ENCODE measurements around the gene C19orf33.
"Not testable (repeated sequence)": the region's sequence is repeated elsewhere in the genome, so short reads cannot be mapped to it uniquely, and the experiment has no call there.

The C19orf33 gene

DNA sequence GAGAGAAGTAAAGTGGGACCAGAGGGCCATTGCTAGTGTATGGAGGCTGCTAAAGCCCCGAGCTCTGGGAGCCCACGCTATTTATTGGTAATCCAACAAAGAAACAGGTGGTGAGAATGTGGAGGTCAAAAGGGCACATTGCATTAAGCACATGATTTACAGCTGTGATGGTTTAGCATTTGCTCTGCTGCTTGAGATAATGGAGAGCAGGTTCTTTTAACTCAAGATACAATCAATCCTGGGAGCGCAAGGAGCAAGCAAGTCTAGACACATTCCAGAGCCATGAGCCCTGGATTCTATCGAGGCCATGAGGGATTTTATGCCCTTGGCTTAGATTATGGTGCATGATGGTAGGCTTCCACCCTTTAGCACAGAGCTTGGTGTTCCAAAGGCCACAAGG, 35.0 kb downstream of the C19orf33 start:
- H3K9me3 ChIP-seq (ENCODE audit: control insufficient read depth, insufficient read depth, low read length); H3K4me1 ChIP-seq (ENCODE audit: control insufficient read depth, insufficient read depth, low read length); H3K36me3 ChIP-seq (ENCODE audit: control insufficient read depth, insufficient read depth, low read length); H3K4me3 ChIP-seq (ENCODE audit: low read length); DNase-seq (ENCODE audit: low read depth, low spot score); H3K27ac ChIP-seq (ENCODE audit: low read length); H3K27me3 ChIP-seq (ENCODE audit: control insufficient read depth, insufficient read depth, low read length): not testable (repeated sequence)
- no CpG with 5 or more reads among the region's 4 CpGs for WGBS (ENCODE audit: insufficient coverage, insufficient read length)

- Histone ChIP-seq H3K9me3 (ENCODE audit: control insufficient read depth, insufficient read depth, low read length) (no peaks in the 10 kb centered on the region), H3K36me3 (ENCODE audit: control insufficient read depth, insufficient read depth, low read length) (no peaks in the 10 kb centered on the region), H3K27ac (ENCODE audit: low read length) (no peak overlapping the region), H3K4me1 (ENCODE audit: control insufficient read depth, insufficient read depth, low read length) (no peaks in the 10 kb centered on the region), H3K27me3 (ENCODE audit: control insufficient read depth, insufficient read depth, low read length) (no peaks in the 10 kb centered on the region), H3K4me3 (ENCODE audit: low read length) (no peak overlapping the region)
- WGBS (ENCODE audit: insufficient coverage, insufficient read length), result no CpG with 5 or more reads among the region's 2 CpGs
- no peak for DNase-seq (ENCODE audit: low read depth, low spot score)
Measured at GRCh38 chr19:38340927-38341326, 36.9 kb downstream of the C19orf33 start.

GRCh38 chr19:38346837-38347236, 42.8 kb downstream of the C19orf33 start:
- H3K27me3 ChIP-seq (ENCODE audit: control insufficient read depth, insufficient read depth, low read length), result no peaks in the 10 kb centered on the region
- no peak for DNase-seq (ENCODE audit: low read depth, low spot score)
- no peaks in the 10 kb centered on the region for H3K36me3 ChIP-seq (ENCODE audit: control insufficient read depth, insufficient read depth, low read length)
- H3K9me3 ChIP-seq (ENCODE audit: control insufficient read depth, insufficient read depth, low read length), result no peaks in the 10 kb centered on the region
- no peak overlapping the region for H3K27ac ChIP-seq (ENCODE audit: low read length)
- no peaks in the 10 kb centered on the region for H3K4me1 ChIP-seq (ENCODE audit: control insufficient read depth, insufficient read depth, low read length)
- no peak overlapping the region for H3K4me3 ChIP-seq (ENCODE audit: low read length)
- WGBS (ENCODE audit: insufficient coverage, insufficient read length), result no CpG with 5 or more reads among the region's 4 CpGs

DNA sequence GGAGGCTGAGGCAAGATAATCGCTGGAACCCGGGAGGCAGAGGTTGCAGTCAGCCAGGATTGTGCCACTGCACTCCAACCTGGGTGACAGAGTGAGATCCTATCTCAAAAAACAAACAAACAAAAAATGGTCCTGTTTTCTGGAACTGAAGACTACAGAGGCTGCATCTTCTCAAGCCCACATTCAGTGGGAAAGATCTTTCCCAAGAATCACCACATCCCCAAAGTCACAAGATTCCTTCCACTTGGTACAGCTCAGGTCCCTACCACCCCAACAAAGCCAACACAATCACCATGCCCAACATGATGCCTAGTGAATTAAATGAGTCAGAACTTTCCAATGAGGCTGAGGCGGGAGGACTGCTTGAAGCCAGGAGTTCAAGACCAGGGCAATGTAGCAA, 46.8 kb downstream of the C19orf33 start:
- Histone ChIP-seq H3K36me3 (ENCODE audit: control insufficient read depth, insufficient read depth, low read length) (no peaks in the 10 kb centered on the region), H3K9me3 (ENCODE audit: control insufficient read depth, insufficient read depth, low read length) (no peaks in the 10 kb centered on the region), H3K4me1 (ENCODE audit: control insufficient read depth, insufficient read depth, low read length) (no peaks in the 10 kb centered on the region), H3K4me3 (ENCODE audit: low read length) (no peak overlapping the region), H3K27ac (ENCODE audit: low read length) (no peak overlapping the region), H3K27me3 (ENCODE audit: control insufficient read depth, insufficient read depth, low read length) (no peaks in the 10 kb centered on the region)
- DNase-seq (ENCODE audit: low read depth, low spot score), result no peak
- WGBS (ENCODE audit: insufficient coverage, insufficient read length), result no CpG with 5 or more reads among the region's 3 CpGs

GRCh38 chr19:38351865-38352395, 47.9 kb downstream of the C19orf33 start:
- WGBS (ENCODE audit: insufficient coverage, insufficient read length), result no CpG with 5 or more reads among the region's 9 CpGs
- H3K27me3 ChIP-seq (ENCODE audit: control insufficient read depth, insufficient read depth, low read length), result no peaks in the 10 kb centered on the region
- H3K27ac ChIP-seq (ENCODE audit: low read length), result no peak overlapping the region
- H3K4me1 ChIP-seq (ENCODE audit: control insufficient read depth, insufficient read depth, low read length), result no peaks in the 10 kb centered on the region
- DNase-seq (ENCODE audit: low read depth, low spot score), result no peak
- no peaks in the 10 kb centered on the region for H3K9me3 ChIP-seq (ENCODE audit: control insufficient read depth, insufficient read depth, low read length)
- H3K36me3 ChIP-seq (ENCODE audit: control insufficient read depth, insufficient read depth, low read length), result no peaks in the 10 kb centered on the region
- no peak overlapping the region for H3K4me3 ChIP-seq (ENCODE audit: low read length)

DNA sequence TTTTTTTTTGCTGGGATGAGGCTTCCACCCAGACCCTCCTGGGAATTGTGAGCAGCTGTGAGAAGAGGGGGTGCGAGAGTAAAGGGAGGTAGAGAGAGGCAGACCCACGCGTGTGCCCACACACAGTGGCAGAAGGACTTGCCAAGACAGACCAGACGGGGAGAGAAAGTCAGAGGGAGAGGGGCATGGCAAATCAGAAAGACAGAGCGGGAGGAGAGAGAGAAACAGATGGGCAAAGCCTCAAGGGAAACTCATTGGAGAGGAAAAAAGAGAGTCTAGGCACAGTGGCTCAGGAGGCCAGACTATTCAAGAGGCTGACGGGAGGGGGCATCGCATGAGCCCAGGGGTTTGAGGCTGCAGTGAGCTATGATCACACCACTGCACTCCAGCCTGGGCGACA, 48.6 kb downstream of the C19orf33 start:
- DNase-seq (ENCODE audit: low read depth, low spot score), result no peak
- no peaks in the 10 kb centered on the region for H3K4me1 ChIP-seq (ENCODE audit: control insufficient read depth, insufficient read depth, low read length)
- no CpG with 5 or more reads among the region's 8 CpGs for WGBS (ENCODE audit: insufficient coverage, insufficient read length)

More for the DNA sequence above, 48.6 kb downstream of the C19orf33 start:
- Histone ChIP-seq H3K4me3 (ENCODE audit: low read length) (no peak overlapping the region), H3K36me3 (ENCODE audit: control insufficient read depth, insufficient read depth, low read length) (no peaks in the 10 kb centered on the region), H3K27ac (ENCODE audit: low read length) (no peak overlapping the region), H3K9me3 (ENCODE audit: control insufficient read depth, insufficient read depth, low read length) (no peaks in the 10 kb centered on the region), H3K27me3 (ENCODE audit: control insufficient read depth, insufficient read depth, low read length) (no peaks in the 10 kb centered on the region)
